G401.6 (cell line): Measurements from ENCODE around the gene CFAP57.

ENCODE experiments used
- FAIRE-seq: peaks from 2 replicates; lab custom pipeline; 2012; peaks lifted over from hg19 to GRCh38; lab: Jason Lieb, UNC

The CFAP57 gene

GRCh38 chr1:43279666-43280065 is 107.5 kb downstream of the CFAP57 start:
- no peak for FAIRE-seq

GRCh38 chr1:43280692-43281091 is 108.6 kb downstream of the CFAP57 start:
- FAIRE-seq = no peak

GRCh38 chr1:43282220-43283195 is 110.4 kb downstream of the CFAP57 start:
- FAIRE-seq = no peak

GRCh38 chr1:43284065-43284464 is 111.9 kb downstream of the CFAP57 start:
- FAIRE-seq = no peak

GRCh38 chr1:43284546-43285110 is 112.5 kb downstream of the CFAP57 start:
- no peak for FAIRE-seq

- no peak for FAIRE-seq
These were observed 113.3 kb downstream of the CFAP57 start, which contains the start of gene C1orf210 for GRCh38 chr1:43285269-43285990. TSS of gene C1orf210 (minus strand) at chr1:43285581. CDS start at chr1:43283270, 2,311 bp downstream.

GRCh38 chr1:43286115-43286514 is 114.0 kb downstream of the CFAP57 start:
- no peak for FAIRE-seq

- FAIRE-seq = no peak
These were observed 114.4 kb downstream of the CFAP57 start for GRCh38 chr1:43286533-43286932.

- FAIRE-seq = no peak
These were observed 116.1 kb downstream of the CFAP57 start for GRCh38 chr1:43288058-43288784.

- FAIRE-seq = no peak
These were observed 116.9 kb downstream of the CFAP57 start for GRCh38 chr1:43288785-43289706.

- FAIRE-seq = no peak
These were observed 120.1 kb downstream of the CFAP57 start for GRCh38 chr1:43292216-43292615.

GRCh38 chr1:43292679-43293078 is 120.5 kb downstream of the CFAP57 start:
- no peak for FAIRE-seq

GRCh38 chr1:43293176-43293575 is 121.0 kb downstream of the CFAP57 start:
- FAIRE-seq = no peak

GRCh38 chr1:43293896-43294760 is 122.0 kb downstream of the CFAP57 start:
- no peak for FAIRE-seq

- no peak for FAIRE-seq
These were observed 122.6 kb downstream of the CFAP57 start for GRCh38 chr1:43294761-43295160.

- no peak for FAIRE-seq
These were observed 124.1 kb downstream of the CFAP57 start for GRCh38 chr1:43296207-43296606.

GRCh38 chr1:43298055-43298454 is 125.9 kb downstream of the CFAP57 start:
- FAIRE-seq = no peak

- FAIRE-seq = no peak
These were observed 127.0 kb downstream of the CFAP57 start for GRCh38 chr1:43299101-43299500.

GRCh38 chr1:43300378-43301094 is 128.4 kb downstream of the CFAP57 start, which contains the start of gene TIE1:
TSS of gene TIE1 (plus strand) at chr1:43300982. CDS start at chr1:43301072, 90 bp downstream.
- no peak for FAIRE-seq
